ENCODE data around the gene SEMA4D.

The SEMA4D gene

GRCh38 chr9:89313842-89314241 lies 184.1 kb downstream of the SEMA4D start:
- Histone ChIP-seq H3K27me3 (ENCODE audit: insufficient read depth, low read length) (no peaks in the 10 kb centered on the region), H3K4me1 (ENCODE audit: insufficient read depth, low read length) (peaks cover 36% of the 10 kb centered on the region), H3K36me3 (ENCODE audit: insufficient read depth, low read length) (peaks cover 36% of the 10 kb centered on the region), H3K9me3 (ENCODE audit: low read length) (no peaks in the 10 kb centered on the region), H3K4me3 (ENCODE audit: low read length) (peak overlapping the region; percentile 97), H2AFZ (ENCODE audit: low read depth, low read length) (no peak overlapping the region)

GRCh38 chr9:89312222-89312571 lies 185.7 kb downstream of the SEMA4D start:
- Histone ChIP-seq H3K27me3 (ENCODE audit: insufficient read depth, low read length) (no peaks in the 10 kb centered on the region), H3K36me3 (ENCODE audit: insufficient read depth, low read length) (peaks cover 32% of the 10 kb centered on the region), H3K4me1 (ENCODE audit: insufficient read depth, low read length) (peaks cover 28% of the 10 kb centered on the region), H3K9me3 (ENCODE audit: low read length) (no peaks in the 10 kb centered on the region), H3K4me3 (ENCODE audit: low read length) (peak overlapping the region; percentile 97), H2AFZ (ENCODE audit: low read depth, low read length) (no peak overlapping the region)

GRCh38 chr9:89311346-89312221 lies 186.3 kb downstream of the SEMA4D start:
- peaks cover 26% of the 10 kb centered on the region for H3K36me3 ChIP-seq (ENCODE audit: insufficient read depth, low read length)
- no peaks in the 10 kb centered on the region for H3K27me3 ChIP-seq (ENCODE audit: insufficient read depth, low read length)
- H3K9me3 ChIP-seq (ENCODE audit: low read length) = no peaks in the 10 kb centered on the region
- H3K4me1 ChIP-seq (ENCODE audit: insufficient read depth, low read length) = peaks cover 28% of the 10 kb centered on the region
- peak overlapping the region; percentile 97 for H3K4me3 ChIP-seq (ENCODE audit: low read length)
- H2AFZ ChIP-seq (ENCODE audit: low read depth, low read length) = no peak overlapping the region
